ENCODE measurements around the gene PVALEF. TPM values are rescaled to one million over a fixed set of nuclear protein-coding genes. Genes with fewer than 3 reads are reported as not detected.

PVALEF gene
- total and polyA plus RNA-seq, 2 of the 13 experiments (the other 11 are each of a cell fraction or from before 2014, with no cell fraction given): 0.18 TPM

- CTCF ChIA-PET (ENCODE audit: low intra/inter-chr PET ratio, low total read pairs): no interaction called here
- H3K4me1 ChIP-seq (ENCODE audit: insufficient read depth, low read length): no peaks in the 10 kb centered on the region
- no peak for FAIRE-seq
- ATAC-seq: no peak
- BruUV-seq (replicated peaks): no TSS peak
- H3K9me3 ChIP-seq (ENCODE audit: low read length): no peaks in the 10 kb centered on the region
- no peaks in the 10 kb centered on the region for H3K27me3 ChIP-seq (ENCODE audit: control insufficient read depth in 1 of 2, insufficient read depth in 2 of 2, low read length in 2 of 2)
- H2AFZ ChIP-seq (ENCODE audit: low read length): no peak overlapping the region
- no peaks in the 10 kb centered on the region; the same call in 1 of the 2 replicates for H4K20me1 ChIP-seq (ENCODE audit: insufficient read depth, low read length)
- WGBS (ENCODE audit: low lambda C conversion rate): 96% methylated on average over 13 of the region's 14 CpGs
- no peaks in the 10 kb centered on the region for H3K79me2 ChIP-seq (ENCODE audit: insufficient read depth, low read length)
- no peak overlapping the region for H3K27ac ChIP-seq (ENCODE audit: extremely low read length, insufficient read depth, low read length)
- peaks cover 12 to 35% of the 10 kb centered on the region in 2 experiments; a peak in 4 of 5 replicates for H3K36me3 ChIP-seq (replicated peaks in 1 of 2; ENCODE audit: control insufficient read depth in 1 of 2, insufficient read depth in 2 of 2, low read length in 2 of 2)
- intact Hi-C loops (cut with micrococcal nuclease; ENCODE audit: unreplicated experiment) (no loop called here), in situ Hi-C loops (cut with HindIII; ENCODE audit: extremely low pct_ligation_motif_present, low pct_unique_long_range_greater_than_20kb) (no loop called here)
- H3K4me3 ChIP-seq (replicated peaks in 1 of 3; ENCODE audit: insufficient read depth in 1 of 3, low read depth in 2 of 3, low read length in 3 of 3): no peak overlapping the region
- no peak overlapping the region for H3K9ac ChIP-seq (ENCODE audit: insufficient read depth, low read depth, low read length)
- no peak overlapping the region for H3K4me2 ChIP-seq (ENCODE audit: low read depth, low read length)
- POLR2A ChIA-PET: no interaction called here
- no peak for DNase-seq (ENCODE audit: low spot score)
- no peak for TF ChIP-seq PITX1 (CRISPR knock-in tag; IDR thresholded peaks at IDR 0.05)
- no peak for TF ChIP-seq KDM5B (CRISPR knock-in tag; IDR thresholded peaks at IDR 0.05; ENCODE audit: borderline replicate concordance)
- TF ChIP-seq, protein P1, sequence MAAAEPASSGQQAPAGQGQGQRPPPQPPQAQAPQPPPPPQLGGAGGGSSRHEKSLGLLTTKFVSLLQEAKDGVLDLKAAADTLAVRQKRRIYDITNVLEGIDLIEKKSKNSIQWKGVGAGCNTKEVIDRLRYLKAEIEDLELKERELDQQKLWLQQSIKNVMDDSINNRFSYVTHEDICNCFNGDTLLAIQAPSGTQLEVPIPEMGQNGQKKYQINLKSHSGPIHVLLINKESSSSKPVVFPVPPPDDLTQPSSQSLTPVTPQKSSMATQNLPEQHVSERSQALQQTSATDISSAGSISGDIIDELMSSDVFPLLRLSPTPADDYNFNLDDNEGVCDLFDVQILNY (CRISPR knock-in tag; conservative IDR thresholded peaks at IDR 0.05): no peak
- TF ChIP-seq ZNF784 (CRISPR knock-in tag; IDR thresholded peaks at IDR 0.05; ENCODE audit: borderline replicate concordance): no peak
- TF ChIP-seq, protein P2, sequence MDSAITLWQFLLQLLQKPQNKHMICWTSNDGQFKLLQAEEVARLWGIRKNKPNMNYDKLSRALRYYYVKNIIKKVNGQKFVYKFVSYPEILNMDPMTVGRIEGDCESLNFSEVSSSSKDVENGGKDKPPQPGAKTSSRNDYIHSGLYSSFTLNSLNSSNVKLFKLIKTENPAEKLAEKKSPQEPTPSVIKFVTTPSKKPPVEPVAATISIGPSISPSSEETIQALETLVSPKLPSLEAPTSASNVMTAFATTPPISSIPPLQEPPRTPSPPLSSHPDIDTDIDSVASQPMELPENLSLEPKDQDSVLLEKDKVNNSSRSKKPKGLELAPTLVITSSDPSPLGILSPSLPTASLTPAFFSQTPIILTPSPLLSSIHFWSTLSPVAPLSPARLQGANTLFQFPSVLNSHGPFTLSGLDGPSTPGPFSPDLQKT (CRISPR knock-in tag; IDR thresholded peaks at IDR 0.05; ENCODE audit: borderline replicate concordance): no peak
- no peak for TF ChIP-seq SRSF1 (optimal IDR thresholded peaks at IDR 0.05; ENCODE audit: low read depth, low read length)
- TF ChIP-seq ZFP41 (CRISPR knock-in tag; IDR thresholded peaks at IDR 0.05; ENCODE audit: borderline replicate concordance): no peak
- no peak for TF ChIP-seq SP5 (CRISPR knock-in tag; IDR thresholded peaks at IDR 0.05; ENCODE audit: borderline replicate concordance, low read depth)
- TF ChIP-seq, protein P3, sequence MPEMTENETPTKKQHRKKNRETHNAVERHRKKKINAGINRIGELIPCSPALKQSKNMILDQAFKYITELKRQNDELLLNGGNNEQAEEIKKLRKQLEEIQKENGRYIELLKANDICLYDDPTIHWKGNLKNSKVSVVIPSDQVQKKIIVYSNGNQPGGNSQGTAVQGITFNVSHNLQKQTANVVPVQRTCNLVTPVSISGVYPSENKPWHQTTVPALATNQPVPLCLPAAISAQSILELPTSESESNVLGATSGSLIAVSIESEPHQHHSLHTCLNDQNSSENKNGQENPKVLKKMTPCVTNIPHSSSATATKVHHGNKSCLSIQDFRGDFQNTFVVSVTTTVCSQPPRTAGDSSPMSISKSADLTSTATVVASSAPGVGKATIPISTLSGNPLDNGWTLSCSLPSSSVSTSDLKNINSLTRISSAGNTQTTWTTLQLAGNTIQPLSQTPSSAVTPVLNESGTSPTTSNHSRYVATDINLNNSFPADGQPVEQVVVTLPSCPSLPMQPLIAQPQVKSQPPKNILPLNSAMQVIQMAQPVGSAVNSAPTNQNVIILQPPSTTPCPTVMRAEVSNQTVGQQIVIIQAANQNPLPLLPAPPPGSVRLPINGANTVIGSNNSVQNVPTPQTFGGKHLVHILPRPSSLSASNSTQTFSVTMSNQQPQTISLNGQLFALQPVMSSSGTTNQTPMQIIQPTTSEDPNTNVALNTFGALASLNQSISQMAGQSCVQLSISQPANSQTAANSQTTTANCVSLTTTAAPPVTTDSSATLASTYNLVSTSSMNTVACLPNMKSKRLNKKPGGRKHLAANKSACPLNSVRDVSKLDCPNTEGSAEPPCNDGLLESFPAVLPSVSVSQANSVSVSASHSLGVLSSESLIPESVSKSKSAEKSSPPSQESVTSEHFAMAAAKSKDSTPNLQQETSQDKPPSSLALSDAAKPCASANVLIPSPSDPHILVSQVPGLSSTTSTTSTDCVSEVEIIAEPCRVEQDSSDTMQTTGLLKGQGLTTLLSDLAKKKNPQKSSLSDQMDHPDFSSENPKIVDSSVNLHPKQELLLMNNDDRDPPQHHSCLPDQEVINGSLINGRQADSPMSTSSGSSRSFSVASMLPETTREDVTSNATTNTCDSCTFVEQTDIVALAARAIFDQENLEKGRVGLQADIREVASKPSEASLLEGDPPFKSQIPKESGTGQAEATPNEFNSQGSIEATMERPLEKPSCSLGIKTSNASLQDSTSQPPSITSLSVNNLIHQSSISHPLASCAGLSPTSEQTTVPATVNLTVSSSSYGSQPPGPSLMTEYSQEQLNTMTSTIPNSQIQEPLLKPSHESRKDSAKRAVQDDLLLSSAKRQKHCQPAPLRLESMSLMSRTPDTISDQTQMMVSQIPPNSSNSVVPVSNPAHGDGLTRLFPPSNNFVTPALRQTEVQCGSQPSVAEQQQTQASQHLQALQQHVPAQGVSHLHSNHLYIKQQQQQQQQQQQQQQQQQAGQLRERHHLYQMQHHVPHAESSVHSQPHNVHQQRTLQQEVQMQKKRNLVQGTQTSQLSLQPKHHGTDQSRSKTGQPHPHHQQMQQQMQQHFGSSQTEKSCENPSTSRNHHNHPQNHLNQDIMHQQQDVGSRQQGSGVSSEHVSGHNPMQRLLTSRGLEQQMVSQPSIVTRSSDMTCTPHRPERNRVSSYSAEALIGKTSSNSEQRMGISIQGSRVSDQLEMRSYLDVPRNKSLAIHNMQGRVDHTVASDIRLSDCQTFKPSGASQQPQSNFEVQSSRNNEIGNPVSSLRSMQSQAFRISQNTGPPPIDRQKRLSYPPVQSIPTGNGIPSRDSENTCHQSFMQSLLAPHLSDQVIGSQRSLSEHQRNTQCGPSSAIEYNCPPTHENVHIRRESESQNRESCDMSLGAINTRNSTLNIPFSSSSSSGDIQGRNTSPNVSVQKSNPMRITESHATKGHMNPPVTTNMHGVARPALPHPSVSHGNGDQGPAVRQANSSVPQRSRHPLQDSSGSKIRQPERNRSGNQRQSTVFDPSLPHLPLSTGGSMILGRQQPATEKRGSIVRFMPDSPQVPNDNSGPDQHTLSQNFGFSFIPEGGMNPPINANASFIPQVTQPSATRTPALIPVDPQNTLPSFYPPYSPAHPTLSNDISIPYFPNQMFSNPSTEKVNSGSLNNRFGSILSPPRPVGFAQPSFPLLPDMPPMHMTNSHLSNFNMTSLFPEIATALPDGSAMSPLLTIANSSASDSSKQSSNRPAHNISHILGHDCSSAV (CRISPR knock-in tag; IDR thresholded peaks at IDR 0.05; ENCODE audit: borderline replicate concordance): no peak
- TF ChIP-seq RARA (CRISPR knock-in tag; IDR thresholded peaks at IDR 0.05): no peak
- TF ChIP-seq TOE1 (CRISPR knock-in tag; IDR thresholded peaks at IDR 0.05): no peak
These were observed 30.7 kb downstream of the PVALEF start for GRCh38 chr17:81195941-81196495.
